ENCODE data around the gene PLEKHF1. TPM values are rescaled to one million over a fixed set of nuclear protein-coding genes. Genes with fewer than 3 reads are reported as not detected.

PLEKHF1 gene
- total and polyA plus RNA-seq, 11 donors: 7.8 to 46.1 (median 18.0) TPM

DNA sequence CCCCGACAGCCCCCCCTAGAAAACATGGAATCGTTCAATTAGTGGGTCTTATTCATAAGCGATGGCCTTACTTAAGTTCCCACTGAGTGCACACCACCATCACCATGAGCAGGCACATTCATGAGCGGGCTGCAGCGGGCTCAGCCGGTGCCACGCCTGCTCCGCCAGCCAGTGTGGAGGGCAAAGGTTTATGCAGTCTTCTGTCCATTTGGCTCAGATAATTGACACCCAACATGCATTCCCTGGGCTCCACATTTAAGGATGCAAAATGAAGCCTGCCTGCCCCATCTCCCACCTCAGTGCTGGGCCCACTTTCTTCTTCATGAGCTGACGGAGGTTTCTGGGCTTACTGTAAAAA lies 37.7 kb downstream of the PLEKHF1 start:
- intact Hi-C loops (cut with DNase I): no loop called here
- 89 to 95% (median 94%) methylated on average over 9 of the region's 9 CpGs for WGBS, 4 donors
- no peak for TF ChIP-seq POLR2A (IDR thresholded peaks at IDR 0.05)
- TF ChIP-seq, protein P1, sequence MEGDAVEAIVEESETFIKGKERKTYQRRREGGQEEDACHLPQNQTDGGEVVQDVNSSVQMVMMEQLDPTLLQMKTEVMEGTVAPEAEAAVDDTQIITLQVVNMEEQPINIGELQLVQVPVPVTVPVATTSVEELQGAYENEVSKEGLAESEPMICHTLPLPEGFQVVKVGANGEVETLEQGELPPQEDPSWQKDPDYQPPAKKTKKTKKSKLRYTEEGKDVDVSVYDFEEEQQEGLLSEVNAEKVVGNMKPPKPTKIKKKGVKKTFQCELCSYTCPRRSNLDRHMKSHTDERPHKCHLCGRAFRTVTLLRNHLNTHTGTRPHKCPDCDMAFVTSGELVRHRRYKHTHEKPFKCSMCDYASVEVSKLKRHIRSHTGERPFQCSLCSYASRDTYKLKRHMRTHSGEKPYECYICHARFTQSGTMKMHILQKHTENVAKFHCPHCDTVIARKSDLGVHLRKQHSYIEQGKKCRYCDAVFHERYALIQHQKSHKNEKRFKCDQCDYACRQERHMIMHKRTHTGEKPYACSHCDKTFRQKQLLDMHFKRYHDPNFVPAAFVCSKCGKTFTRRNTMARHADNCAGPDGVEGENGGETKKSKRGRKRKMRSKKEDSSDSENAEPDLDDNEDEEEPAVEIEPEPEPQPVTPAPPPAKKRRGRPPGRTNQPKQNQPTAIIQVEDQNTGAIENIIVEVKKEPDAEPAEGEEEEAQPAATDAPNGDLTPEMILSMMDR (IDR thresholded peaks at IDR 0.05): no peak
- ATAC-seq (no peak), DNase-seq (no peak)
- peaks cover 0 to 19% (median 1%) of the 10 kb centered on the region in 12 donors for H3K4me1 ChIP-seq
- H3K9me3 ChIP-seq: no peaks in the 10 kb centered on the region
- H3K27me3 ChIP-seq: no peaks in the 10 kb centered on the region
- peaks cover 0 to 69% (median 45%) of the 10 kb centered on the region in 9 donors for H3K36me3 ChIP-seq
- H3K4me3 ChIP-seq: no peak overlapping the region
- no peak overlapping the region for H3K27ac ChIP-seq

DNA sequence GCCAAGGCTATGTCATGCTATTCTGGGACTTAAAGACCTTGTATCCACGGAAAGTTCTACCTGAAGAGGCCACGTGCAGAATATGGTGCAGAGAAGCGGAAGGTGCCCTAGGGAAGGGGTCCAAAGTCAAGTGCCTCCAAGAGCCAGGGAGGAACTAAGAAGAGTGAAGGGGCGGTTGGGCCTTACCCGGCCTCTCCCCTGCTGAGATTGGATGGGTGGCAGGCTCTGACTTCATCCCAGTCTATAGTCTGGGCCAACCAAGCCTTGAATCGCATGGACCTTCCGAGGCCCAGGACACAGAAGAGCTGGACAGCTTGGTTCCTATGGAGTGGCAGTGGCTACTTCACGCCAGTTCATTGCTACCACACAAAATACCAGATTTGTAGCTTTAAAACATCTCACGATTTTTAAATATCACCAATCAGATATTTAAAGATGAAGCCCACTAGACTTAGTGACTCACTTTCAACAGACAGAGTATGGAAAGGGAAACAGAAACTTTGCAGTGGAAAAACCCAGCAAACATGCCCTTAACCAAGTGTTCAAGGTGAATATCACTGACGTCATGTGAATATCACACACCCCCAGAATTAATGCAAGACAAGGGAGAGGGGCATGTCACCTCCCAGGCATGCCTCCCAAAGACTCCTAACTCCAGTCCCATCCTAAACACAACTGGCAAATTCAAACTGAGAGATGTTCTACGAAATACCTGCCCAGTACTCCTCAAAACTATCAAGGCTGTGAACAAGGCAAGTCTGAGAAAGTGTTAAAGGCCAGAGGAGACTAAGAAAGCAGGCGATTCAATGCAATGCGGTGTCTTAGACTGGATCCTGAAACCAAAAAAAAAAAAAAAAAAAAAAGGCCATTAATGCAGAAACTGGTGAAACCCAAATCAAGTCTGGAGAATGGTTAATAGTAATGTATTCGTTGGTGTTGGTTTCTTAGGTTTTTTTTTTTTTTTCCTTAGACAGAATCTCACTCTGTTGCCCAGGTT lies 39.6 kb downstream of the PLEKHF1 start:
- no peaks in the 10 kb centered on the region for H3K9me3 ChIP-seq
- peaks cover 0 to 75% (median 48%) of the 10 kb centered on the region in 9 donors for H3K36me3 ChIP-seq
- no peaks in the 10 kb centered on the region for H3K27me3 ChIP-seq
- ATAC-seq: no peak
- no peak for DNase-seq
- intact Hi-C loops (cut with DNase I): no loop called here
- H3K4me1 ChIP-seq: peaks cover 0 to 38% (median 17%) of the 10 kb centered on the region in 12 donors
- 89 to 93% (median 90%) methylated on average over 14 of the region's 14 CpGs for WGBS, 4 donors
- H3K27ac ChIP-seq: no peak overlapping the region
- H3K4me3 ChIP-seq: no peak overlapping the region
- TF ChIP-seq POLR2A (IDR thresholded peaks at IDR 0.05): no peak
- TF ChIP-seq, protein P1 (IDR thresholded peaks at IDR 0.05): no peak

DNA sequence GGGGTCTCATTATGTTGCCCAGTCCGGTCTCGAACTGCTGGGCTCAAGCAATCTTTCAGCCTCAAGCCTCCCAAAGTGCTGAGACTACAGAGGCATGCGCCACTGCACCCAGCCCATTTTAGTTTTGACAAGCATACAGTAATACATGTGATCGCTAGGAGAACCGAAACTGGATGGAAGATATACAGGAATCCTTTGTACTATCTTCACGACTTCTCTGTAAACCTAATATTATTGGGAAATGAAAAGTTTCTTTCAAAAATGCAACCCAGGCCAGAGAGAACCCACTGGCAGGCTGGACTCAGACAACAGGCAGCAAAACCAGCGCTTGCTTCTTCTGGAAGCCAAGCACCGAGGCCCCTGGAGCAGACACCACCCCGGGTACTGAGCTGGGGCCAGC lies 40.4 kb downstream of the PLEKHF1 start:
- Histone ChIP-seq H3K4me1 (peaks cover 0 to 38% (median 17%) of the 10 kb centered on the region in 12 donors), H3K9me3 (no peaks in the 10 kb centered on the region), H3K4me3 (no peak overlapping the region), H3K36me3 (peaks cover 0 to 75% (median 48%) of the 10 kb centered on the region in 9 donors), H3K27ac (peak overlapping the region in 1 of 12 donors; percentile 42), H3K27me3 (no peaks in the 10 kb centered on the region)
- ATAC-seq (no peak), DNase-seq (no peak)
- 88 to 96% (median 96%) methylated on average over 9 of the region's 9 CpGs for WGBS, 4 donors
- intact Hi-C loops (cut with DNase I): no loop called here
- TF ChIP-seq, protein P1 (IDR thresholded peaks at IDR 0.05): no peak
- TF ChIP-seq POLR2A (IDR thresholded peaks at IDR 0.05): no peak

DNA sequence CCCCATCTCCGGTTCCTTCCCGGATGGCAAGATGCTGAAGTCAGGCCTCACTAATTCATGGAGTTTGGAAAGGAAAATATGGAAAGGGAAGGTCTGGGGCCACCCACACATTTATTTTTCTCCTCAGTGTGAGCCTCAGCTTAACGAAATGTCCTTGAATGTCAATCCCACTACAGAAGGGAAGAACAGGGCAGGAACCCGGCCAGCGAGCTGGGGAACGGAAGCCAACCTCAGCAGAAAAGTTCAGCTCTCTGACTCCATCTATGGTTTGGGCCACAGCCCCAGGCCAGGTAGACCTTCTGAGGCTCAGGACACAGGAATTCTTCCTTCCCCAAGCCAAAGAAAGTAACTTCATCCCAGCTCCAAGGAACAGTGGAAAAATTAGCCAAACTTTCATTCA lies 41.4 kb downstream of the PLEKHF1 start:
- TF ChIP-seq, protein P1 (IDR thresholded peaks at IDR 0.05): no peak
- TF ChIP-seq POLR2A (IDR thresholded peaks at IDR 0.05): no peak
- Histone ChIP-seq H3K27me3 (no peaks in the 10 kb centered on the region), H3K9me3 (no peaks in the 10 kb centered on the region), H3K27ac (no peak overlapping the region), H3K4me3 (no peak overlapping the region), H3K4me1 (peaks cover 0 to 40% (median 17%) of the 10 kb centered on the region in 12 donors), H3K36me3 (peaks cover 0 to 69% (median 47%) of the 10 kb centered on the region in 9 donors)
- intact Hi-C loops (cut with DNase I): no loop called here
- ATAC-seq (no peak), DNase-seq (no peak)
- 67 to 78% (median 76%) methylated on average over 6 of the region's 6 CpGs for WGBS, 4 donors
